H9 (cell line): ENCODE data around the gene TSFM. TPM values are rescaled to one million over a fixed set of nuclear protein-coding genes. Genes with fewer than 3 reads are reported as not detected.

Source experiments
- DNase-seq: peaks from one replicate; pipeline ENCODE4 v3.0.0-alpha.2; 2017
- H2AFZ ChIP-seq: one replicate; pipeline ENCODE4 v1.6.1; 2013; ENCODE audit warnings: mild to moderate bottlenecking, low read length, control low read depth, moderate library complexity
- H2AK5ac ChIP-seq: 2 replicates; pipeline ENCODE4 v1.6.1; 2013; ENCODE audit warnings: low read length, control low read depth, mixed read lengths; ENCODE audit not compliant: insufficient read length
- H2BK120ac ChIP-seq: one replicate; pipeline ENCODE4 v1.6.1; 2013; ENCODE audit warnings: low read depth, mild to moderate bottlenecking, low read length, control low read depth, inconsistent platforms; ENCODE audit not compliant: poor library complexity, severe bottlenecking
- H2BK12ac ChIP-seq: 2 replicates; pipeline ENCODE4 v1.6.1; 2013; ENCODE audit warnings: low read length, control low read depth, mixed read lengths, low read depth; ENCODE audit not compliant: insufficient read length
- H2BK15ac ChIP-seq: 2 replicates; pipeline ENCODE4 v1.6.1; 2013; ENCODE audit warnings: low read depth, low read length, control low read depth
- H2BK20ac ChIP-seq: one replicate; pipeline ENCODE4 v1.6.1; 2013; ENCODE audit warnings: low read depth, mild to moderate bottlenecking, low read length, control low read depth, inconsistent platforms; ENCODE audit not compliant: poor library complexity, severe bottlenecking
- H2BK5ac ChIP-seq: 2 replicates; pipeline ENCODE4 v1.6.1; 2013; ENCODE audit warnings: low read length, control low read depth, mixed read lengths; ENCODE audit not compliant: insufficient read length
- H3K14ac ChIP-seq: 2 replicates; pipeline ENCODE4 v1.6.1; 2013; ENCODE audit warnings: low read length, control low read depth; ENCODE audit not compliant: insufficient read depth
- H3K18ac ChIP-seq: 2 replicates; pipeline ENCODE4 v1.6.1; 2013; ENCODE audit warnings: low read depth, mild to moderate bottlenecking, mixed read lengths, low read length, control low read depth; ENCODE audit not compliant: insufficient read length
- H3K23ac ChIP-seq: 2 replicates; pipeline ENCODE4 v1.6.1; 2013; ENCODE audit warnings: low read length, control low read depth, mixed read lengths, low read depth; ENCODE audit not compliant: insufficient read length
- H3K23me2 ChIP-seq: 2 replicates; pipeline ENCODE4 v1.6.1; 2013; ENCODE audit warnings: low read depth, mild to moderate bottlenecking, mixed read lengths, low read length, control low read depth; ENCODE audit not compliant: insufficient read length, poor library complexity, severe bottlenecking
- H3K27ac ChIP-seq: 2 replicates; pipeline ENCODE4 v1.5.1; 2013; ENCODE audit warnings: low read length, control low read depth, mixed read lengths, low read depth; ENCODE audit not compliant: insufficient read length
- H3K27me3 ChIP-seq: 2 replicates; pipeline ENCODE4 v1.6.1; 2013; ENCODE audit warnings: low read length, control low read depth, inconsistent platforms; ENCODE audit not compliant: insufficient read depth
- H3K4ac ChIP-seq: 2 replicates; pipeline ENCODE4 v1.6.1; 2013; ENCODE audit warnings: low read depth, mild to moderate bottlenecking, control low read depth, inconsistent platforms, low read length, moderate library complexity
- H3K4me1 ChIP-seq: 2 replicates; pipeline ENCODE4 v1.6.1; 2013; ENCODE audit warnings: low read length, control low read depth, inconsistent platforms; ENCODE audit not compliant: insufficient read depth
- H3K4me2 ChIP-seq: 2 replicates; pipeline ENCODE4 v1.6.1; 2013; ENCODE audit warnings: low read length, control low read depth, mixed read lengths; ENCODE audit not compliant: insufficient read length, insufficient read depth
- H3K56ac ChIP-seq: 2 replicates; pipeline ENCODE4 v1.6.1; 2013; ENCODE audit warnings: low read depth, mild to moderate bottlenecking, mixed read lengths, low read length, control low read depth; ENCODE audit not compliant: insufficient read length
- H3K79me1 ChIP-seq: 2 replicates; pipeline ENCODE4 v1.6.1; 2013; ENCODE audit warnings: low read depth, mild to moderate bottlenecking, moderate library complexity, low read length, control low read depth, inconsistent platforms; ENCODE audit not compliant: insufficient read depth, poor library complexity, severe bottlenecking
- H3K79me2 ChIP-seq: 2 replicates; pipeline ENCODE4 v1.6.1; 2013; ENCODE audit warnings: low read length, control low read depth, inconsistent platforms; ENCODE audit not compliant: insufficient read depth
- H3K9ac ChIP-seq: 2 replicates; pipeline ENCODE4 v1.6.1; 2013; ENCODE audit warnings: low read length, control low read depth, mixed read lengths; ENCODE audit not compliant: insufficient read length; ENCODE audit errors: extremely low read depth
- H3K9me3 ChIP-seq: one replicate; pipeline ENCODE4 v1.6.1; 2013; ENCODE audit warnings: low read depth, low read length, inconsistent platforms; ENCODE audit not compliant: control insufficient read depth
- H3T11ph ChIP-seq: one replicate; pipeline ENCODE4 v1.6.1; 2013; ENCODE audit warnings: mild to moderate bottlenecking, low read length, control low read depth, inconsistent platforms
- H4K20me1 ChIP-seq: one replicate; pipeline ENCODE4 v1.6.1; 2013; ENCODE audit not compliant: control insufficient read depth, insufficient read length, insufficient read depth
- H4K5ac ChIP-seq: 2 replicates; pipeline ENCODE4 v1.6.1; 2013; ENCODE audit warnings: low read depth, mild to moderate bottlenecking, mixed read lengths, low read length, control low read depth; ENCODE audit not compliant: insufficient read length
- H4K8ac ChIP-seq: replicated peaks from 2 replicates; pipeline ENCODE4 v1.6.1; 2013; ENCODE audit warnings: low read length, control low read depth, mixed read lengths, low read depth; ENCODE audit not compliant: insufficient read length
- H4K91ac ChIP-seq: 2 replicates; pipeline ENCODE4 v1.6.1; 2013; ENCODE audit warnings: low read depth, mild to moderate bottlenecking, moderate library complexity, mixed read lengths, low read length, control low read depth; ENCODE audit not compliant: insufficient read length
- H3K27ac Mint-ChIP-seq, 3 experiments: 2 replicates in 2 of 3; 3 replicates in 1 of 3; pipeline ENCODE4 v1.8.0; 2020 to 2021; ENCODE audit warnings: mixed read lengths in 3 of 3, mild to moderate bottlenecking in 1 of 3, moderate library complexity in 1 of 3
- H3K27me3 Mint-ChIP-seq: 2 replicates; pipeline ENCODE4 v1.8.0; 2021; ENCODE audit warnings: low read depth, mild to moderate bottlenecking, moderate library complexity, mixed read lengths
- H3K36me3 Mint-ChIP-seq, 3 experiments: 2 replicates in 2 of 3; 3 replicates in 1 of 3; pipeline ENCODE4 v1.8.0; 2020 to 2021; ENCODE audit warnings: low read depth in 3 of 3, mixed read lengths in 3 of 3; ENCODE audit not compliant: insufficient read depth in 1 of 3
- H3K4me1 Mint-ChIP-seq, 2 experiments: 2 replicates each; pipeline ENCODE4 v1.8.0; 2020; ENCODE audit warnings: mixed read lengths in 2 of 2
- H3K4me3 Mint-ChIP-seq, 2 experiments: 2 replicates in 1 of 2; 3 replicates in 1 of 2; pipeline ENCODE4 v1.8.0; 2020 to 2021; ENCODE audit warnings: mild to moderate bottlenecking in 2 of 2, mixed read lengths in 2 of 2, moderate library complexity in 1 of 2
- H3K9me3 Mint-ChIP-seq, 2 experiments: 2 replicates in 1 of 2; 3 replicates in 1 of 2; pipeline ENCODE4 v1.8.0; 2020; ENCODE audit warnings: mild to moderate bottlenecking in 2 of 2, mixed read lengths in 2 of 2, moderate library complexity in 1 of 2
- WGBS: extraction: QIAGEN DNeasy Blood & Tissue Kit; methylation state at CpG from one replicate; pipeline ENCODE4 v1.1.7; 2013; ENCODE audit warnings: missing lambda C conversion rate, low lambda C conversion rate, mixed read lengths; ENCODE audit not compliant: insufficient read length; ENCODE audit errors: extremely low coverage; 5-methylcytosine and 5-hydroxymethylcytosine counted together
- total RNA-seq: library from RNA; stranded (reverse); gene quantifications from 2 replicates; pipeline ENCODE4 v1.2.1, GENCODE V29; 2021
- TF ChIP-seq, protein P1 (sequence below): fragments of 200-600 bp; sonication (generic); conservative IDR thresholded peaks from 3 replicates; pipeline ENCODE4 v1.8.0; 2021; ENCODE audit warnings: antibody characterized with exemption, mild to moderate bottlenecking

The TSFM gene
- total RNA-seq, 1 experiment from 2014 or later = 50.2 TPM

GRCh38 chr12:57751432-57751787, 31.2 kb upstream of the TSFM start:
- no peak overlapping the region for H4K8ac ChIP-seq
- no peak overlapping the region for H2BK20ac ChIP-seq
- Mint-ChIP-seq H3K4me3 (peak overlapping the region; percentile 96 to 98), H3K9me3 (peaks cover 0 to 2% of the 10 kb centered on the region in 2 experiments; a peak in 2 of 5 replicates), H3K36me3 (peaks cover 35 to 52% (median 51%) of the 10 kb centered on the region in 3 experiments), H3K4me1 (peaks cover 37 to 38% of the 10 kb centered on the region in 2 experiments), H3K27ac (peak overlapping the region; percentile 82 to 100 (median 98)), H3K27me3 (peaks cover 12% of the 10 kb centered on the region)
- H3T11ph ChIP-seq = no peak overlapping the region
- H2BK120ac ChIP-seq = no peak overlapping the region
- H3K4me2 ChIP-seq = peak overlapping the region; percentile 83
- H3K9me3 ChIP-seq = no peaks in the 10 kb centered on the region
- H2BK15ac ChIP-seq = no peak overlapping the region
- H3K14ac ChIP-seq = peak overlapping the region; percentile 87
- H2BK5ac ChIP-seq = no peak overlapping the region
- H3K4me1 ChIP-seq = 0 out of 2 replicates have a peak, but pooled peaks cover 7% of the 10 kb centered on the region
- H3K4ac ChIP-seq = no peak overlapping the region
- H4K20me1 ChIP-seq = no peaks in the 10 kb centered on the region
- H3K27me3 ChIP-seq = peaks cover 8% of the 10 kb centered on the region
- no peaks in the 10 kb centered on the region for H3K79me1 ChIP-seq
- H3K27ac ChIP-seq = no peak overlapping the region
- peak overlapping the region; percentile 52 for H2AK5ac ChIP-seq
- H4K91ac ChIP-seq = no peak overlapping the region
- H2BK12ac ChIP-seq = no peak overlapping the region
- H4K5ac ChIP-seq = peak overlapping the region; percentile 44
- no peak overlapping the region for H3K23ac ChIP-seq
- DNase-seq = no peak
- peak overlapping the region; percentile 94 for H3K9ac ChIP-seq
- H3K23me2 ChIP-seq = peaks cover 17% of the 10 kb centered on the region
- peaks cover 13% of the 10 kb centered on the region; the same call in 1 of the 2 replicates for H3K79me2 ChIP-seq
- TF ChIP-seq, protein P1, sequence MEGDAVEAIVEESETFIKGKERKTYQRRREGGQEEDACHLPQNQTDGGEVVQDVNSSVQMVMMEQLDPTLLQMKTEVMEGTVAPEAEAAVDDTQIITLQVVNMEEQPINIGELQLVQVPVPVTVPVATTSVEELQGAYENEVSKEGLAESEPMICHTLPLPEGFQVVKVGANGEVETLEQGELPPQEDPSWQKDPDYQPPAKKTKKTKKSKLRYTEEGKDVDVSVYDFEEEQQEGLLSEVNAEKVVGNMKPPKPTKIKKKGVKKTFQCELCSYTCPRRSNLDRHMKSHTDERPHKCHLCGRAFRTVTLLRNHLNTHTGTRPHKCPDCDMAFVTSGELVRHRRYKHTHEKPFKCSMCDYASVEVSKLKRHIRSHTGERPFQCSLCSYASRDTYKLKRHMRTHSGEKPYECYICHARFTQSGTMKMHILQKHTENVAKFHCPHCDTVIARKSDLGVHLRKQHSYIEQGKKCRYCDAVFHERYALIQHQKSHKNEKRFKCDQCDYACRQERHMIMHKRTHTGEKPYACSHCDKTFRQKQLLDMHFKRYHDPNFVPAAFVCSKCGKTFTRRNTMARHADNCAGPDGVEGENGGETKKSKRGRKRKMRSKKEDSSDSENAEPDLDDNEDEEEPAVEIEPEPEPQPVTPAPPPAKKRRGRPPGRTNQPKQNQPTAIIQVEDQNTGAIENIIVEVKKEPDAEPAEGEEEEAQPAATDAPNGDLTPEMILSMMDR = no peak
- no peak overlapping the region for H3K56ac ChIP-seq
- H3K18ac ChIP-seq = peak overlapping the region; percentile 2
- WGBS = no CpG with 5 or more reads among the region's 8 CpGs
- H2AFZ ChIP-seq = no peak overlapping the region
